LNCaP clone FGC (cell line): ENCODE measurements around the gene DIAPH2.

ENCODE experiments used
- DNase-seq: peaks from one replicate; pipeline ENCODE4 v3.0.0-alpha.2; 2011; ENCODE audit warnings: low read depth
- H3K4me3 ChIP-seq: 2 replicates; pipeline ENCODE4 v1.5.1; 2011; ENCODE audit warnings: mild to moderate bottlenecking, low read depth, low read length, control low read depth
- TF ChIP-seq, protein P1 (sequence below): IDR thresholded peaks from 2 replicates; pipeline ENCODE4 v1.5.1; 2012; ENCODE audit warnings: mild to moderate bottlenecking; ENCODE audit not compliant: control insufficient read depth, insufficient read depth; ENCODE audit errors: extremely low read depth

Gene DIAPH2

DNA sequence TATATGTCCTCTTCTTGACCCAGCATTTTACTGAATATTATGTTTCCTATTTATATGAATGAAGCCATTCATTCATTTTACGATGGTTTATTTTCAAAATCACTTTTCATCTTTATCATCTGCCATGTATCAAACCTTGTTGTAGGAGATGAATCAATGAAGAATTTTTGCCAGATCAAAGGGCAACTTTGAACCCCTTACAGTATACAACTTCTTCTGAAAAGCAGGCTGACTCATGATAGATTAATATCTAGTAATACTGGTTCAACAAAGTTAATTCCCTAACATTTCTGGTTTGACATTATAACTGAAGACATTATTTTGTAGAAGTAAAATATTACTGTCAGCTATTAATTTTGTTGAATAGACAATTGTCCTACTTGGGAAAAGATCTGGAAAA is 425.1 kb downstream of the DIAPH2 start:
- H3K4me3 ChIP-seq: no peak overlapping the region
- no peak for DNase-seq
- TF ChIP-seq, protein P1, sequence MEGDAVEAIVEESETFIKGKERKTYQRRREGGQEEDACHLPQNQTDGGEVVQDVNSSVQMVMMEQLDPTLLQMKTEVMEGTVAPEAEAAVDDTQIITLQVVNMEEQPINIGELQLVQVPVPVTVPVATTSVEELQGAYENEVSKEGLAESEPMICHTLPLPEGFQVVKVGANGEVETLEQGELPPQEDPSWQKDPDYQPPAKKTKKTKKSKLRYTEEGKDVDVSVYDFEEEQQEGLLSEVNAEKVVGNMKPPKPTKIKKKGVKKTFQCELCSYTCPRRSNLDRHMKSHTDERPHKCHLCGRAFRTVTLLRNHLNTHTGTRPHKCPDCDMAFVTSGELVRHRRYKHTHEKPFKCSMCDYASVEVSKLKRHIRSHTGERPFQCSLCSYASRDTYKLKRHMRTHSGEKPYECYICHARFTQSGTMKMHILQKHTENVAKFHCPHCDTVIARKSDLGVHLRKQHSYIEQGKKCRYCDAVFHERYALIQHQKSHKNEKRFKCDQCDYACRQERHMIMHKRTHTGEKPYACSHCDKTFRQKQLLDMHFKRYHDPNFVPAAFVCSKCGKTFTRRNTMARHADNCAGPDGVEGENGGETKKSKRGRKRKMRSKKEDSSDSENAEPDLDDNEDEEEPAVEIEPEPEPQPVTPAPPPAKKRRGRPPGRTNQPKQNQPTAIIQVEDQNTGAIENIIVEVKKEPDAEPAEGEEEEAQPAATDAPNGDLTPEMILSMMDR: no peak

DNA sequence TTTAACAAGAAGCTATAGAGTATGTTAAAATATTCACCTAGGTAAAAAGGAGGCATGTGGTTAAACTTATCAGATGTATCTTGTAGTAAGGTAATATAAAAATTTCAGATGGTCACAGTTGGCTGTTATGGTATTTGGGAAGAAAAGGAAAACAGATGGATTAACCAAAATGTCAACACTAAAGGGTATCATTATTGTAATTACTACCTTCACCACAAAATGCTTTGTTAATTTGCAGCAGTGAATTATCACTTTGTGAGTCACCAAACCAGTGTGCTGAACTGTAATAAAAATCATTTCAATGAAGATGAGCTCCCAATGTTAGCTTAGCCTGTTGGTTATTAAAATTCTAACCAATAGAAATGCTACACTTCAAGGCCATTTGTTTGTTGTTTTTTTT is 432.9 kb downstream of the DIAPH2 start:
- TF ChIP-seq, protein P1: no peak
- no peak for DNase-seq
- no peak overlapping the region for H3K4me3 ChIP-seq

DNA sequence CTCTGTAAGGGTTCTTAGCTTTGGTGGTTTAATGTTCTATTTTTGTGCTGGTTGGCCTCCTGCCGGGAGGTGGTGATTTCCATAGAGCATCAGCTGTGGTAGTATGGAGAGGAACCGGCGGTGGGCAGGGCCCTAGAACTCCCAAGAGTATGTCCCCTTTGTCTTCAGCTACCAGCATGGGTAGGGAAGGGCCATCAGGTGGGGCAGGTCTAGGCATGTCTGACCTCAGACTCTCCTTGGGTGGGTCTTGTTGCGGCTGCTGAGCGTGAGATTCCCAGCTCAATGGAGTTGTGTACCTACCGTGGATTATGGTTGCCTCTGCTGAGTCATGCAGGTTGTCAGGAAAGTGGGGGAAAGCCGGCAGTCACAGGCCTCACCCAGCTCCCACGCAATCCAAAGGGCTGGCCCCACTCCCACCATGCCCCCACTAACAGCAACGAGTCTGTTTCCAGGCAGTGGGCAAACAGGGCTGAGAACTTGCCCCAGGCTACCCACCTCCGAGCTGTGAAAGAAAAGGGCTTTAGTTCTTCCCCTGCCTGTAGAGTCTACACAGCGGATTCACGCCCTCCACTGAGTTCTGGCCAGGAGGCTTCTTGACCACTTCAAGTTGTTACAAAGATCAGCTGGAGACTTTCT is 434.9 kb downstream of the DIAPH2 start:
- no peak overlapping the region for H3K4me3 ChIP-seq
- no peak for DNase-seq
- TF ChIP-seq, protein P1: no peak

DNA sequence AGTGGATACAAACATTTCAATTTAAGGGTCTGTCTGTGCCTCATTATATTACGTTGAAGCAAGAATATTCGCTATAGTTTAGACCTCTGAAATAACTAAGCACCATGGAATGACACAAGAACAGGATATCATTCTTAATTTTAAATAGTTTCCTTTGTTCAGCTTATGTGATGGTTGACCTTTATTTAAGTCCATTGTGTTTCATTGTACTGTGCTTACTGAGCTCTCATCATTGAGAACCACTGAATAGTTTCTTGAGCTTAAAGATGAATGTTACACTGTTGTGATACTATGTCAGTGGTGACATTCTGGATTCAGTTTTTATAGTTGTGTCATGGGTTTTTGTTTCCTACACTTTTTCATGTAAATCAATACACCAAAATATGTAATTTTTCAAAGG is 438.4 kb downstream of the DIAPH2 start:
- TF ChIP-seq, protein P1: no peak
- no peak for DNase-seq
- H3K4me3 ChIP-seq: no peak overlapping the region

DNA sequence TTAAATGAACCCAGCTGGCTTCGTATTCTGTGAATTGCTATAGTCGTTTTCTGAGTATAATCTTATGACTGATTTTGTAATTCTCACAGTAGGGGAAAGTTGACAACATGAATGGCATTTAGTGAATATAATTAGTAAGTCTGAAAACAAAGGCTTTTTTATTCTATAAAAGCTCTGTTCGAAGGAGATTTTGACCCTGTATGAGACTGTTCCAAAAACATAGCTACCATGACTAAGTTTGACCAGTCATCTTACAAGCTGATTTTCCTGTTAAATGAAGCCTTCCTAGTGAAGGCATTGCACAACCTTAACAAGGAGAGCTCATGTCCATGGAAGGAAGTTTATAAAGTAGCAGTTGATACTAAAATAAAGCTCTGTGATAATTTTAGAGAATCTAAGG is 441.4 kb downstream of the DIAPH2 start:
- TF ChIP-seq, protein P1: no peak
- no peak for DNase-seq
- no peak overlapping the region for H3K4me3 ChIP-seq

DNA sequence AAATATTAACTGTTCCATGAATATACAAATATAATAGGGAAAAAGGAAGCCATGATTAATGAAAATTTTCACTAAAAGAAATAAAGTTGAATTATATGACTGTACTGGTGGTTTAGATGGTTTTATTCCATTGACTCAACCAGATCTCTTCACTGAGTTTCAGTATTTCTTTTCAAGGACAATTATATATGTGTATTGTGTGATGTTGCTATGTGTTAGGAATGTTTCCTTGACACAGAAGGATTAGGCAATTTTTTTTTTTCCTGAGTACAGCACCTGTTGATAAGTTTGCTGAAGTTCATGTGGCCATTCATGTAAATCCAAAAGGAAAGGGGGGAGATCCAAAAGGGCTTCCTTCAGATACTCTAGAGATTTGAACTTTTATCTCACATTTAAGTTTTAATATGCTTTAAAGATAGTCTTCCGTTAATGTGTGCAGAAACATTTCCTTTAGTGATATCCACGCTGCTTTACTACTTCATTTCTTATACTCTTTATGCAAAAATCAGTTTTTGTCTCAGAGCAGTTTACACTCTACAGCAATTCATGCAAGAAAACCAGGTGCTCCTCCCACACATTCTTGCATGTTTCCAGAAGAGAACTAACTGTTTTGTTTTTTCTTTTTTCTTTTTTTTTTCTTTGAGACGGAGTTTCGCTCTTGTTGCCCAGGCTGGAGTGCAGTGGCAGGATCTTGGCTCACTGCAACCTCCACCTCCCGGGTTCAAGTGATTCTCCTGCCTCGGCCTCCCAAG is 448.2 kb downstream of the DIAPH2 start:
- no peak for DNase-seq
- TF ChIP-seq, protein P1: no peak
- no peak overlapping the region for H3K4me3 ChIP-seq
